Transverse colon (tissue), 4 donors: ENCODE results near the gene LRFN2.

Experiments used
- CTCF ChIP-seq, 5 experiments: fragments of 200-600 bp in 3 of 5; fragments of 450-650 bp in 2 of 5; sonication (generic) in 3 of 5; IDR thresholded peaks; 1 replicate in 2 of 5; 2 replicates in 3 of 5; pipeline ENCODE4 v1.5.1; 2016 to 2017; ENCODE audit warnings: antibody characterized with exemption in 5 of 5, inconsistent platforms in 3 of 5, mild to moderate bottlenecking in 2 of 5, moderate library complexity in 1 of 5
- EP300 ChIP-seq: sonication (generic); formaldehyde crosslinking; IDR thresholded peaks from one replicate; pipeline ENCODE4 v1.6.1; 2017; ENCODE audit warnings: antibody characterized with exemption, low read depth
- POLR2A ChIP-seq: fragments of 450-650 bp; IDR thresholded peaks from one replicate; pipeline ENCODE4 v1.6.1; 2016; ENCODE audit warnings: antibody characterized with exemption, mild to moderate bottlenecking, moderate library complexity
- POLR2AphosphoS5 ChIP-seq, 3 donors: sonication (generic); formaldehyde crosslinking; IDR thresholded peaks; one replicate each; pipeline ENCODE4 v1.6.1; 2016; ENCODE audit warnings: antibody characterized with exemption in 3 of 3

- no peak for TF ChIP-seq CTCF (IDR thresholded peaks at IDR 0.05)
- no peak for TF ChIP-seq POLR2AphosphoS5 (IDR thresholded peaks at IDR 0.05)
- TF ChIP-seq EP300 = no peak
- no peak for TF ChIP-seq POLR2A
Measured at GRCh38 chr6:40623178-40623577, 36.0 kb upstream of the LRFN2 start.
